IMR-90 (cell line): ENCODE measurements around the gene CDON. TPM values are rescaled to one million over a fixed set of nuclear protein-coding genes. Genes with fewer than 3 reads are reported as not detected.

ENCODE experiments used
- ATAC-seq: fragments of 200-7000 bp; cut with Tn5 transposase; 2 replicates; pipeline ENCODE4 v1.9.1; 2020; ENCODE audit warnings: low read depth, mild to moderate bottlenecking, moderate library complexity
- BruUV-seq: library from RNA; stranded (reverse); fragments of 400-500 nt; replicated peaks from 2 replicates; lab custom pipeline; 2021; lab: Mats Ljungman, UMichigan
- CTCF ChIA-PET: fragments of 300-600 bp; formaldehyde crosslinking; extraction: SDS; loops from one replicate; lab custom pipeline; 2021; ENCODE audit warnings: antibody characterized with exemption; lab: Yijun Ruan, JAX
- POLR2A ChIA-PET: fragments of 300-600 bp; sonication (Branson Sonifier 250); formaldehyde crosslinking; loops from one replicate; lab custom pipeline; 2022; ENCODE audit warnings: antibody characterized with exemption; ENCODE audit not compliant: unreplicated experiment; lab: Charles Lee
- DNase-seq: peaks from one replicate; pipeline ENCODE4 v3.0.0; 2013
- H2AFZ ChIP-seq: replicated peaks from 2 replicates; pipeline ENCODE3; 2013; ENCODE audit warnings: low read length, mild to moderate bottlenecking; ENCODE audit not compliant: poor library complexity
- H2AK5ac ChIP-seq: 2 replicates; pipeline ENCODE4 v1.6.1; 2013; ENCODE audit warnings: low read depth, low read length, inconsistent platforms
- H2AK9ac ChIP-seq: replicated peaks from 2 replicates; pipeline ENCODE3; 2013; ENCODE audit warnings: mild to moderate bottlenecking, low read depth, low read length, moderate library complexity; ENCODE audit not compliant: poor library complexity
- H2BK120ac ChIP-seq: 2 replicates; pipeline ENCODE4 v1.6.1; 2013; ENCODE audit warnings: low read depth, low read length, inconsistent platforms
- H2BK15ac ChIP-seq: 3 replicates; pipeline ENCODE4 v1.6.1; 2013; ENCODE audit warnings: low read depth, low read length, inconsistent platforms
- H2BK20ac ChIP-seq: 2 replicates; pipeline ENCODE4 v1.6.1; 2013; ENCODE audit warnings: low read depth, mild to moderate bottlenecking, inconsistent platforms, low read length, moderate library complexity
- H2BK5ac ChIP-seq: 2 replicates; pipeline ENCODE4 v1.6.1; 2013; ENCODE audit warnings: mild to moderate bottlenecking, low read depth, low read length, inconsistent platforms; ENCODE audit not compliant: poor library complexity, severe bottlenecking
- H3K14ac ChIP-seq: replicated peaks from 2 replicates; pipeline ENCODE4 v1.6.1; 2013; ENCODE audit warnings: low read depth, low read length, inconsistent platforms
- H3K18ac ChIP-seq: 2 replicates; pipeline ENCODE4 v1.6.1; 2013; ENCODE audit warnings: low read depth, low read length, control low read depth
- H3K23ac ChIP-seq: 2 replicates; pipeline ENCODE4 v1.6.1; 2013; ENCODE audit warnings: low read depth, low read length, inconsistent platforms
- H3K27ac ChIP-seq: 2 replicates; pipeline ENCODE4 v1.5.1; 2013; ENCODE audit warnings: mild to moderate bottlenecking, control low read depth, low read length; ENCODE audit not compliant: insufficient read depth
- H3K27me3 ChIP-seq: 2 replicates; pipeline ENCODE4 v1.6.1; 2013; ENCODE audit warnings: low read length; ENCODE audit not compliant: control insufficient read depth, insufficient read depth
- H3K36me3 ChIP-seq: 2 replicates; pipeline ENCODE4 v1.6.1; 2013; ENCODE audit warnings: low read length, mixed read lengths; ENCODE audit not compliant: control insufficient read depth, insufficient read depth
- H3K4ac ChIP-seq: 2 replicates; pipeline ENCODE4 v1.6.1; 2013; ENCODE audit warnings: low read depth, low read length, inconsistent platforms
- H3K4me1 ChIP-seq: 2 replicates; pipeline ENCODE4 v1.6.1; 2013; ENCODE audit warnings: low read length, mixed read lengths; ENCODE audit not compliant: control insufficient read depth, insufficient read depth
- H3K4me2 ChIP-seq: 2 replicates; pipeline ENCODE4 v1.6.1; 2013; ENCODE audit warnings: low read depth, mild to moderate bottlenecking, control low read depth, low read length, moderate library complexity
- H3K4me3 ChIP-seq: 2 replicates; pipeline ENCODE4 v1.5.1; 2013; ENCODE audit warnings: low read depth, mild to moderate bottlenecking, control low read depth, low read length, moderate library complexity; ENCODE audit not compliant: insufficient read depth
- H3K56ac ChIP-seq: 2 replicates; pipeline ENCODE4 v1.6.1; 2013; ENCODE audit warnings: low read length, inconsistent platforms; ENCODE audit not compliant: insufficient read depth; ENCODE audit errors: extremely low read depth
- H3K79me1 ChIP-seq, 2 experiments: 2 replicates each; pipeline ENCODE4 v1.6.1; 2013; ENCODE audit warnings: low read length in 2 of 2, inconsistent platforms in 1 of 2, low read depth in 1 of 2
- H3K9ac ChIP-seq: 2 replicates; pipeline ENCODE4 v1.6.1; 2013; ENCODE audit warnings: low read depth, low read length, control low read depth
- H3K9me1 ChIP-seq: 2 replicates; pipeline ENCODE4 v1.6.1; 2013; ENCODE audit warnings: low read length, inconsistent platforms; ENCODE audit not compliant: insufficient read depth
- H3K9me3 ChIP-seq: 2 replicates; pipeline ENCODE4 v1.6.1; 2013; ENCODE audit warnings: low read length; ENCODE audit not compliant: control insufficient read depth, insufficient read depth
- H4K20me1 ChIP-seq: 2 replicates; pipeline ENCODE4 v1.6.1; 2013; ENCODE audit warnings: low read length, inconsistent platforms; ENCODE audit not compliant: insufficient read depth
- H4K5ac ChIP-seq: 2 replicates; pipeline ENCODE4 v1.6.1; 2013; ENCODE audit warnings: mild to moderate bottlenecking, low read depth, low read length, control low read depth
- H4K8ac ChIP-seq, 2 experiments: 2 replicates each; pipeline ENCODE4 v1.6.1; 2013; ENCODE audit warnings: low read depth in 2 of 2, low read length in 2 of 2, control low read depth in 1 of 2, inconsistent platforms in 1 of 2
- H4K91ac ChIP-seq: 2 replicates; pipeline ENCODE4 v1.6.1; 2013; ENCODE audit warnings: low read depth, low read length, inconsistent platforms; ENCODE audit not compliant: insufficient read depth
- BHLHE40 ChIP-seq: fragments of 150-350 bp; IDR thresholded peaks from 2 replicates; pipeline ENCODE4 v1.6.1; 2016; ENCODE audit warnings: mild to moderate bottlenecking, low read depth, low read length
- CEBPB ChIP-seq: IDR thresholded peaks from 2 replicates; pipeline ENCODE4 v1.6.1; 2012; ENCODE audit warnings: low read depth, low read length, improper control_type of control experiment
- CHD1 ChIP-seq: IDR thresholded peaks from 2 replicates; pipeline ENCODE4 v1.6.1; 2012; ENCODE audit warnings: low read depth, low read length, improper control_type of control experiment
- FOS ChIP-seq: fragments of 150-350 bp; IDR thresholded peaks from 2 replicates; pipeline ENCODE4 v1.6.1; 2016; ENCODE audit warnings: low read depth, low read length
- MAFK ChIP-seq: IDR thresholded peaks from 2 replicates; pipeline ENCODE4 v1.6.1; 2012; ENCODE audit warnings: low read depth, low read length, improper control_type of control experiment
- MAZ ChIP-seq: IDR thresholded peaks from 2 replicates; pipeline ENCODE4 v1.6.1; 2012; ENCODE audit warnings: low read depth, mild to moderate bottlenecking, low read length, improper control_type of control experiment, moderate library complexity, borderline replicate concordance
- MXI1 ChIP-seq: IDR thresholded peaks from 2 replicates; pipeline ENCODE4 v1.6.1; 2012; ENCODE audit warnings: low read depth, mild to moderate bottlenecking, low read length, moderate library complexity, borderline replicate concordance
- NFE2L2 ChIP-seq: fragments of 150-350 bp; IDR thresholded peaks from 2 replicates; pipeline ENCODE4 v1.6.1; 2016; ENCODE audit warnings: low read depth, mild to moderate bottlenecking, low read length
- POLR2A ChIP-seq: IDR thresholded peaks from 2 replicates; pipeline ENCODE4 v1.6.1; 2012; ENCODE audit warnings: mild to moderate bottlenecking, low read depth, low read length
- RAD21 ChIP-seq: IDR thresholded peaks from 2 replicates; pipeline ENCODE4 v1.6.1; 2012; ENCODE audit warnings: low read length, improper control_type of control experiment
- RCOR1 ChIP-seq: IDR thresholded peaks from 2 replicates; pipeline ENCODE4 v1.6.1; 2012; ENCODE audit warnings: mild to moderate bottlenecking, low read length, improper control_type of control experiment; ENCODE audit not compliant: insufficient replicate concordance
- RFX5 ChIP-seq: IDR thresholded peaks from 2 replicates; pipeline ENCODE4 v1.8.0; 2012; ENCODE audit warnings: low read depth, mild to moderate bottlenecking, low read length, moderate library complexity
- SMC3 ChIP-seq: fragments of 150-350 bp; IDR thresholded peaks from 2 replicates; pipeline ENCODE4 v1.6.1; 2016; ENCODE audit warnings: low read depth, mild to moderate bottlenecking, antibody characterized with exemption, low read length, moderate library complexity
- WGBS, 2 experiments: methylation state at CpG; one replicate each; pipeline versions ENCODE4 v1.1.5 to v1.1.7; 2013; ENCODE audit warnings: missing lambda C conversion rate in 2 of 2; ENCODE audit not compliant: insufficient read length in 1 of 2; ENCODE audit errors: extremely low coverage in 2 of 2; 5-methylcytosine and 5-hydroxymethylcytosine counted together
- dilution Hi-C: fragments of 300-500 bp; cut with HindIII; formaldehyde crosslinking; loops from one replicate; pipeline ENCODE4 v1.14.3; 2018; ENCODE audit warnings: low sequenced_read_pairs; ENCODE audit not compliant: unreplicated experiment
- in situ Hi-C: fragments of 300-500 bp; cut with MboI; formaldehyde crosslinking; loops from 3 replicates; pipeline ENCODE4 v1.14.3; 2019; ENCODE audit warnings: low sequenced_read_pairs, inconsistent platforms, mixed read lengths
- intact Hi-C: fragments of 100-400 bp; cut with micrococcal nuclease; formaldehyde crosslinking; loops from 2 replicates; pipeline ENCODE4 v1.10.0; 2022
- polyA plus RNA-seq, 3 experiments: library from polyadenylated mRNA; depleted of rRNA; stranded (reverse); fragments of >200 nt; gene quantifications; 2 replicates each; pipeline ENCODE4 v1.2.3, GENCODE V29; 2012; ENCODE audit warnings: low replicate concordance in 1 of 3
- total RNA-seq: library from RNA; depleted of rRNA; stranded (reverse); fragments of >200 nt; gene quantifications from 2 replicates; pipeline ENCODE4 v1.2.3, GENCODE V29; 2012
- TF ChIP-seq, protein P1 (sequence below): fragments of 150-350 bp; IDR thresholded peaks from 2 replicates; pipeline ENCODE4 v1.6.1; 2017; ENCODE audit warnings: mild to moderate bottlenecking, antibody characterized with exemption, low read length, low read depth
- TF ChIP-seq, protein P2 (sequence below): fragments of 150-350 bp; IDR thresholded peaks from 2 replicates; pipeline ENCODE4 v1.6.1; 2016; ENCODE audit warnings: low read depth, mild to moderate bottlenecking, low read length, moderate library complexity, borderline replicate concordance
- TF ChIP-seq, protein P3 (sequence below): conservative IDR thresholded peaks from 2 replicates; pipeline ENCODE4 v1.5.1; 2012; ENCODE audit warnings: mild to moderate bottlenecking, low read depth, low read length, improper control_type of control experiment

Gene CDON
- total and polyA plus RNA-seq, 2 of the 4 experiments (the other 2 are of a cell fraction): 1.2 to 3.8 TPM

DNA sequence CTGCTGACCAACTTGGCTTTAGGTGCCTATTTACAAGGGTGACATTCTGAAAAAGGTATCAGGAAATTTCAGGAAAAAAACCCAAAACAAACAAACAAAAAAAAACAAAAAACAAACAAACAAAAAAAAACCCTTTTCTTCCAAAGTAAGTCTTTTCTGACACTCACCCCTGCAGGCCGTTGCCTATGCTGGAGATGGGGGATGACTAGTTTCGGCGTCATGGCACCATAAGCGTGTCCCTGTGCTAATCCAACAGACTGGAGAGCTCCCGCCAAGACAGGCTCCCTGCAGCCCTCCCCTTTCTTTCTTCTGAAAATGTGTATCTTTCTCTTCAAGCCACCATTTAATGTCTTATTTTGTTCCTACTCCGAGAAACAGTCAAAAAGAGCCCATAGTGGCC is 103.2 kb downstream of the CDON start:
- Histone ChIP-seq H3K4me2 (no peak overlapping the region), H2AK5ac (no peak overlapping the region), H2AFZ (no peak overlapping the region), H2BK5ac (no peak overlapping the region), H3K36me3 (no peaks in the 10 kb centered on the region), H2BK20ac (no peak overlapping the region), H3K4me3 (no peak overlapping the region), H3K14ac (no peak overlapping the region), H3K18ac (no peak overlapping the region), H4K8ac (no peak overlapping the region), H2AK9ac (no peak overlapping the region), H3K9ac (no peak overlapping the region), H4K20me1 (no peaks in the 10 kb centered on the region), H3K4me1 (no peaks in the 10 kb centered on the region), H3K27me3 (peaks cover 2% of the 10 kb centered on the region; the same call in 1 of the 2 replicates), H3K9me1 (no peaks in the 10 kb centered on the region), H4K91ac (no peak overlapping the region), H2BK120ac (no peak overlapping the region), H3K4ac (no peak overlapping the region), H4K5ac (no peak overlapping the region), H2BK15ac (no peak overlapping the region), H3K9me3 (no peaks in the 10 kb centered on the region), H3K56ac (no peak overlapping the region), H3K27ac (no peak overlapping the region), H3K23ac (no peak overlapping the region), H3K79me1 (no peaks in the 10 kb centered on the region)
- DNase-seq (no peak), ATAC-seq (no peak)
- no TSS peak for BruUV-seq
- TF ChIP-seq BHLHE40 (no peak), CEBPB (no peak), NFE2L2 (no peak), RCOR1 (no peak), CHD1 (no peak), FOS (no peak), MAFK (no peak), RFX5 (no peak), MAZ (no peak), MXI1 (no peak), SMC3 (no peak), RAD21 (no peak), POLR2A (no peak)
- TF ChIP-seq, protein P1, sequence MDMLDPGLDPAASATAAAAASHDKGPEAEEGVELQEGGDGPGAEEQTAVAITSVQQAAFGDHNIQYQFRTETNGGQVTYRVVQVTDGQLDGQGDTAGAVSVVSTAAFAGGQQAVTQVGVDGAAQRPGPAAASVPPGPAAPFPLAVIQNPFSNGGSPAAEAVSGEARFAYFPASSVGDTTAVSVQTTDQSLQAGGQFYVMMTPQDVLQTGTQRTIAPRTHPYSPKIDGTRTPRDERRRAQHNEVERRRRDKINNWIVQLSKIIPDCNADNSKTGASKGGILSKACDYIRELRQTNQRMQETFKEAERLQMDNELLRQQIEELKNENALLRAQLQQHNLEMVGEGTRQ: no peak
- TF ChIP-seq, protein P2, sequence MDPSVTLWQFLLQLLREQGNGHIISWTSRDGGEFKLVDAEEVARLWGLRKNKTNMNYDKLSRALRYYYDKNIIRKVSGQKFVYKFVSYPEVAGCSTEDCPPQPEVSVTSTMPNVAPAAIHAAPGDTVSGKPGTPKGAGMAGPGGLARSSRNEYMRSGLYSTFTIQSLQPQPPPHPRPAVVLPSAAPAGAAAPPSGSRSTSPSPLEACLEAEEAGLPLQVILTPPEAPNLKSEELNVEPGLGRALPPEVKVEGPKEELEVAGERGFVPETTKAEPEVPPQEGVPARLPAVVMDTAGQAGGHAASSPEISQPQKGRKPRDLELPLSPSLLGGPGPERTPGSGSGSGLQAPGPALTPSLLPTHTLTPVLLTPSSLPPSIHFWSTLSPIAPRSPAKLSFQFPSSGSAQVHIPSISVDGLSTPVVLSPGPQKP: no peak
- TF ChIP-seq, protein P3, sequence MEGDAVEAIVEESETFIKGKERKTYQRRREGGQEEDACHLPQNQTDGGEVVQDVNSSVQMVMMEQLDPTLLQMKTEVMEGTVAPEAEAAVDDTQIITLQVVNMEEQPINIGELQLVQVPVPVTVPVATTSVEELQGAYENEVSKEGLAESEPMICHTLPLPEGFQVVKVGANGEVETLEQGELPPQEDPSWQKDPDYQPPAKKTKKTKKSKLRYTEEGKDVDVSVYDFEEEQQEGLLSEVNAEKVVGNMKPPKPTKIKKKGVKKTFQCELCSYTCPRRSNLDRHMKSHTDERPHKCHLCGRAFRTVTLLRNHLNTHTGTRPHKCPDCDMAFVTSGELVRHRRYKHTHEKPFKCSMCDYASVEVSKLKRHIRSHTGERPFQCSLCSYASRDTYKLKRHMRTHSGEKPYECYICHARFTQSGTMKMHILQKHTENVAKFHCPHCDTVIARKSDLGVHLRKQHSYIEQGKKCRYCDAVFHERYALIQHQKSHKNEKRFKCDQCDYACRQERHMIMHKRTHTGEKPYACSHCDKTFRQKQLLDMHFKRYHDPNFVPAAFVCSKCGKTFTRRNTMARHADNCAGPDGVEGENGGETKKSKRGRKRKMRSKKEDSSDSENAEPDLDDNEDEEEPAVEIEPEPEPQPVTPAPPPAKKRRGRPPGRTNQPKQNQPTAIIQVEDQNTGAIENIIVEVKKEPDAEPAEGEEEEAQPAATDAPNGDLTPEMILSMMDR: no peak
- dilution Hi-C loops (no loop called here), intact Hi-C loops (no loop called here), in situ Hi-C loops (no loop called here)
- ChIA-PET CTCF (no interaction called here), POLR2A (no interaction called here)
- WGBS, 2 experiments: no CpG with 5 or more reads among the region's 6 CpGs
